A549 treated with ZK216348 at 1 μM for 4 hours (cell line): ENCODE data around the gene MCCC2. TPM values are rescaled to one million over a fixed set of nuclear protein-coding genes. Genes with fewer than 3 reads are reported as not detected.

Source experiments
- total RNA-seq: library from RNA; stranded (reverse); fragments of 200-300 nt; extraction: Qiagen RNA extraction; gene quantifications from 5 replicates; pipeline ENCODE4 v1.2.3, GENCODE V29; 2022; ENCODE audit warnings: low read depth

MCCC2 gene
- total RNA-seq, result 39.8 to 44.3 TPM (median 41.6 TPM) in 5 replicates

GRCh38 chr5:71586941-71587765 lies at the start of gene MCCC2:
MCCC2 (plus strand) TSS chr5:71587340; CDS start chr5:71587426, 86 bp downstream.

Other genes starting within 250 kb of the MCCC2 start
- 5.4 to 12.3 TPM (median 10.6 TPM) in 5 replicates for gene BDP1, start 131.7 kb upstream of the MCCC2 start, total RNA-seq
- not detected in 5 replicates for gene CARTPT, start 131.9 kb downstream of the MCCC2 start, total RNA-seq